ENCODE results near the gene DYNLT1.
"Not testable (repeated sequence)": the region's sequence is repeated elsewhere in the genome, so short reads cannot be mapped to it uniquely, and the experiment has no call there.

DNA sequence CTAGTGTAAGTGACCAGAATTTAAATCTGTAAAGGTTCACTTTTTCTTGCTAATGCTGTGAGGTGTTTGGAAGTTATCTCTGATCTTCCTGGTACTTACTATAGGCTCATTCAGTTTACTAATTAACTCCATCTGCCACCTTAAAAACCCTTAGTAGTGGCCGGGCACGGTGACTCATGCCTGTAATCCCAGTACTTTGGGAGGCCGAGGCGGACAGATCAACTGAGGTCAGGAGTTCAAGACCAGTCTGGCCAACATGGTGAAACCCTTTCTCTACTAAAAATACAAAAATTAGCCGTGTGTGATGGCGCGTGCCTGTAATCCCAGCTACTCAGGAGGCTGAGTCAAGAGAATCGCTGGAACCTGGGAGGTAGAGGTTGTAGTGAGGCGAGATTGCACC lies 12.4 kb upstream of the DYNLT1 start:
- not testable (repeated sequence) for TF ChIP-seq EGR1 (IDR thresholded peaks at IDR 0.05; ENCODE audit: borderline replicate concordance in 1 of 2, low read depth in 2 of 2, low read length in 2 of 2); GATAD2B (conservative IDR thresholded peaks at IDR 0.05; ENCODE audit: low read depth); ZBTB33 (IDR thresholded peaks at IDR 0.05); USF2 (IDR thresholded peaks at IDR 0.05; ENCODE audit: borderline replicate concordance, low read depth, low read length); JUND (IDR thresholded peaks at IDR 0.05; ENCODE audit: low read depth, low read length)
- TF ChIP-seq, protein P1, sequence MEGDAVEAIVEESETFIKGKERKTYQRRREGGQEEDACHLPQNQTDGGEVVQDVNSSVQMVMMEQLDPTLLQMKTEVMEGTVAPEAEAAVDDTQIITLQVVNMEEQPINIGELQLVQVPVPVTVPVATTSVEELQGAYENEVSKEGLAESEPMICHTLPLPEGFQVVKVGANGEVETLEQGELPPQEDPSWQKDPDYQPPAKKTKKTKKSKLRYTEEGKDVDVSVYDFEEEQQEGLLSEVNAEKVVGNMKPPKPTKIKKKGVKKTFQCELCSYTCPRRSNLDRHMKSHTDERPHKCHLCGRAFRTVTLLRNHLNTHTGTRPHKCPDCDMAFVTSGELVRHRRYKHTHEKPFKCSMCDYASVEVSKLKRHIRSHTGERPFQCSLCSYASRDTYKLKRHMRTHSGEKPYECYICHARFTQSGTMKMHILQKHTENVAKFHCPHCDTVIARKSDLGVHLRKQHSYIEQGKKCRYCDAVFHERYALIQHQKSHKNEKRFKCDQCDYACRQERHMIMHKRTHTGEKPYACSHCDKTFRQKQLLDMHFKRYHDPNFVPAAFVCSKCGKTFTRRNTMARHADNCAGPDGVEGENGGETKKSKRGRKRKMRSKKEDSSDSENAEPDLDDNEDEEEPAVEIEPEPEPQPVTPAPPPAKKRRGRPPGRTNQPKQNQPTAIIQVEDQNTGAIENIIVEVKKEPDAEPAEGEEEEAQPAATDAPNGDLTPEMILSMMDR (IDR thresholded peaks at IDR 0.05 in 2 of 3, conservative IDR thresholded peaks at IDR 0.05 in 1 of 3; ENCODE audit: control insufficient read depth in 2 of 3, extremely low read depth in 1 of 3, insufficient read depth in 1 of 3, low read depth in 3 of 3, low read length in 3 of 3): not testable (repeated sequence)

Data from GM12878 (cell line).